Vagina (tissue), 2 donors: ENCODE measurements around the gene IKZF4.

Experiments
- POLR2A ChIP-seq, 2 donors: fragments of 450-650 bp; IDR thresholded peaks; one replicate each; pipeline ENCODE4 v1.6.1; 2017; ENCODE audit warnings: antibody characterized with exemption in 2 of 2, mild to moderate bottlenecking in 2 of 2, moderate library complexity in 2 of 2
- TF ChIP-seq, protein P1 (sequence below), 3 experiments: fragments of 450-650 bp in 2 of 3; fragments of 200-600 bp in 1 of 3; sonication (generic) in 1 of 3; IDR thresholded peaks; one replicate each; pipeline ENCODE4 v1.5.1; 2017 to 2019; ENCODE audit warnings: antibody characterized with exemption in 3 of 3, mild to moderate bottlenecking in 2 of 3, moderate library complexity in 2 of 3

DNA sequence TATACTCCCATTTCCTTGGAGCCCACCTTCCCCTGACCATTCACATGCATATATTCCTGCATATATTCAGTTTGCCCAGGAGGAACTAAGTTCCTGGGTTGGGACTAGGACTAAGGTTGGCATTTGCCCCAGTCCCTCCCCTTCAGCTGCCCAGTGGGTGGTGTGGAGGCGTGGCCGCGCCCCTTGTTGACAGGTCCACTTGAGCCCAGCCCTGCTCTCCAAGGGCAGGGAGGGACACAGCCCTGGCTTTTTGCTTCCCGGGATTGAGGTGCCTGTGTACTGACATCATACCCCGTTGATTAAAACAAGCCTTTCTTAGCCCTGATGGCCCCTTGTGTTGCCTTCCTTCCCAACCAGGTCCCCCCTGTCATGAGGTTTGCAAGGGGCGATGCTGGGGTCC lies 66.4 kb downstream of the IKZF4 start:
- TF ChIP-seq, protein P1, sequence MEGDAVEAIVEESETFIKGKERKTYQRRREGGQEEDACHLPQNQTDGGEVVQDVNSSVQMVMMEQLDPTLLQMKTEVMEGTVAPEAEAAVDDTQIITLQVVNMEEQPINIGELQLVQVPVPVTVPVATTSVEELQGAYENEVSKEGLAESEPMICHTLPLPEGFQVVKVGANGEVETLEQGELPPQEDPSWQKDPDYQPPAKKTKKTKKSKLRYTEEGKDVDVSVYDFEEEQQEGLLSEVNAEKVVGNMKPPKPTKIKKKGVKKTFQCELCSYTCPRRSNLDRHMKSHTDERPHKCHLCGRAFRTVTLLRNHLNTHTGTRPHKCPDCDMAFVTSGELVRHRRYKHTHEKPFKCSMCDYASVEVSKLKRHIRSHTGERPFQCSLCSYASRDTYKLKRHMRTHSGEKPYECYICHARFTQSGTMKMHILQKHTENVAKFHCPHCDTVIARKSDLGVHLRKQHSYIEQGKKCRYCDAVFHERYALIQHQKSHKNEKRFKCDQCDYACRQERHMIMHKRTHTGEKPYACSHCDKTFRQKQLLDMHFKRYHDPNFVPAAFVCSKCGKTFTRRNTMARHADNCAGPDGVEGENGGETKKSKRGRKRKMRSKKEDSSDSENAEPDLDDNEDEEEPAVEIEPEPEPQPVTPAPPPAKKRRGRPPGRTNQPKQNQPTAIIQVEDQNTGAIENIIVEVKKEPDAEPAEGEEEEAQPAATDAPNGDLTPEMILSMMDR (IDR thresholded peaks at IDR 0.05) = no peak
- TF ChIP-seq POLR2A (IDR thresholded peaks at IDR 0.05) = no peak
